ENCODE data around the gene TSPAN19. TPM values are rescaled to one million over a fixed set of nuclear protein-coding genes. Genes with fewer than 3 reads are reported as not detected.
"Not testable (repeated sequence)": the region's sequence is repeated elsewhere in the genome, so short reads cannot be mapped to it uniquely, and the experiment has no call there.

Gene TSPAN19
- total RNA-seq, 2 donors from 2014 or later = 0.41 TPM; not detected in 1

- Histone ChIP-seq H3K27me3 (replicated peaks; ENCODE audit: insufficient read depth) (no peaks in the 10 kb centered on the region), H3K9me3 (no peaks in the 10 kb centered on the region), H3K36me3 (no peaks in the 10 kb centered on the region), H3K4me1 (replicated peaks) (no peaks in the 10 kb centered on the region), H3K27ac (no peak overlapping the region), H3K4me3 (no peak overlapping the region)
- DNase-seq (ENCODE audit: low spot score) = no peak
- no peak for TF ChIP-seq POLR2A (IDR thresholded peaks at IDR 0.05)
- no peak for TF ChIP-seq POLR2AphosphoS5 (IDR thresholded peaks at IDR 0.05)
- TF ChIP-seq CTCF (IDR thresholded peaks at IDR 0.05) = no peak
- 84% methylated on average over 3 of the region's 3 CpGs for WGBS
- intact Hi-C loops (cut with DNase I) = no loop called here
These were observed 18.9 kb downstream of the TSPAN19 start for GRCh38 chr12:85017133-85017532.

GRCh38 chr12:85016413-85016812 lies 19.7 kb downstream of the TSPAN19 start:
- Histone ChIP-seq H3K27me3 (replicated peaks; ENCODE audit: insufficient read depth) (no peaks in the 10 kb centered on the region), H3K36me3 (no peaks in the 10 kb centered on the region), H3K9me3 (no peaks in the 10 kb centered on the region), H3K4me1 (replicated peaks) (no peaks in the 10 kb centered on the region), H3K4me3 (no peak overlapping the region), H3K27ac (no peak overlapping the region)
- 78% methylated on average over 1 of the region's 1 CpG for WGBS
- DNase-seq (ENCODE audit: low spot score) = no peak
- TF ChIP-seq POLR2A (IDR thresholded peaks at IDR 0.05) (no peak), CTCF (IDR thresholded peaks at IDR 0.05) (no peak), POLR2AphosphoS5 (IDR thresholded peaks at IDR 0.05) (no peak)
- intact Hi-C loops (cut with DNase I) = no loop called here

DNA sequence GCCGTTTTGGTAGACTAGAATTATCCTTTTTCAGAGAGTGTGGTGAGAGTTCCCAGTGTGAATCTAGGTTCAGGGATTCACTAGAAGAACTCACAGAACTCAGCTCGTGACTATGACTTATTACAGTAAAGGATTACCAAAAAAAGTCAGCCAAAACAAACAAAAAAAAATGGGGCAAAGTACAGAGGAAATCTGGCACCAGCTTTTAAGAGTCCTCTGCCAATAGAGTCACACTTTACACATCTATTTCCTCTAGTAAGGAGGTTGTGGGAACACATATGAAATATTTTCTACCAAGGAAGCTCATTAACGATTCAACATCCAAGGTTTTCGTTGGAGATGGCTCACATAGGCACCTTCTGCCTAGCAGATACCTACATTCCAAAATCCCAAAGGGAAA lies 28.2 kb downstream of the TSPAN19 start:
- WGBS = 29% methylated on average over 4 of the region's 4 CpGs
- TF ChIP-seq POLR2AphosphoS5 (IDR thresholded peaks at IDR 0.05) (no peak), POLR2A (IDR thresholded peaks at IDR 0.05) (no peak), CTCF (IDR thresholded peaks at IDR 0.05) (no peak)
- Histone ChIP-seq H3K4me1 (replicated peaks) (no peaks in the 10 kb centered on the region), H3K27ac (no peak overlapping the region), H3K27me3 (replicated peaks; ENCODE audit: insufficient read depth) (no peaks in the 10 kb centered on the region), H3K4me3 (no peak overlapping the region), H3K9me3 (no peaks in the 10 kb centered on the region), H3K36me3 (no peaks in the 10 kb centered on the region)
- no peak for DNase-seq (ENCODE audit: low spot score)
- intact Hi-C loops (cut with DNase I) = no loop called here

GRCh38 chr12:85006206-85006605 lies 29.9 kb downstream of the TSPAN19 start:
- DNase-seq (ENCODE audit: low spot score) = no peak
- Histone ChIP-seq H3K4me3 (no peak overlapping the region), H3K9me3 (no peaks in the 10 kb centered on the region), H3K4me1 (replicated peaks) (no peaks in the 10 kb centered on the region), H3K27ac (no peak overlapping the region), H3K36me3 (no peaks in the 10 kb centered on the region), H3K27me3 (replicated peaks; ENCODE audit: insufficient read depth) (no peaks in the 10 kb centered on the region)
- 52% methylated on average over 1 of the region's 1 CpG for WGBS
- intact Hi-C loops (cut with DNase I) = no loop called here
- TF ChIP-seq POLR2A (IDR thresholded peaks at IDR 0.05) (no peak), POLR2AphosphoS5 (IDR thresholded peaks at IDR 0.05) (no peak), CTCF (IDR thresholded peaks at IDR 0.05) (no peak)

DNA sequence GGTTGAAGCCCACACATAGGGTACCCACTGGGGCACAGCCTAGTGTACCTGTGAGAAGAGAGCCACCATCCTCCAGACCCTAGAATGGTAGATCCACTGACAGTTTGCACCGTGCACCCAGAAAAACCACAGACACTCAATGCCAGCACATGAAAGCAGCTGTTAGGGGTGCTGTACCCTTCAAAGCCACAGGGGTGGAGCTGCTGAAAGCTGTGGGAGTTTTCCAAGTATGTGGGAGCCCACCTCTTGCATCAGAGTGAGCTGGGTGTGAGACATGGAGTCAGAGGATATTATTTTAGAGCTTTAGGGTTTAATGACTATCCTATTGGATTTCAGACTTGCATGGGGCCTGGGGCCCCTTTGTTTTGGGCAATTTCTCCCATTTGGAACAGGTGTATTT lies 30.5 kb downstream of the TSPAN19 start:
- H3K27me3 ChIP-seq (replicated peaks; ENCODE audit: insufficient read depth) = no peaks in the 10 kb centered on the region
- no peak for DNase-seq (ENCODE audit: low spot score)
- H3K4me3 ChIP-seq = no peak overlapping the region
- TF ChIP-seq POLR2A (IDR thresholded peaks at IDR 0.05) (no peak), POLR2AphosphoS5 (IDR thresholded peaks at IDR 0.05) (no peak), CTCF (IDR thresholded peaks at IDR 0.05) (no peak)
- 81% methylated on average over 1 of the region's 1 CpG for WGBS
- H3K36me3 ChIP-seq = no peaks in the 10 kb centered on the region
- H3K9me3 ChIP-seq = no peaks in the 10 kb centered on the region
- no peak overlapping the region for H3K27ac ChIP-seq
- no peaks in the 10 kb centered on the region for H3K4me1 ChIP-seq (replicated peaks)
- intact Hi-C loops (cut with DNase I) = no loop called here

DNA sequence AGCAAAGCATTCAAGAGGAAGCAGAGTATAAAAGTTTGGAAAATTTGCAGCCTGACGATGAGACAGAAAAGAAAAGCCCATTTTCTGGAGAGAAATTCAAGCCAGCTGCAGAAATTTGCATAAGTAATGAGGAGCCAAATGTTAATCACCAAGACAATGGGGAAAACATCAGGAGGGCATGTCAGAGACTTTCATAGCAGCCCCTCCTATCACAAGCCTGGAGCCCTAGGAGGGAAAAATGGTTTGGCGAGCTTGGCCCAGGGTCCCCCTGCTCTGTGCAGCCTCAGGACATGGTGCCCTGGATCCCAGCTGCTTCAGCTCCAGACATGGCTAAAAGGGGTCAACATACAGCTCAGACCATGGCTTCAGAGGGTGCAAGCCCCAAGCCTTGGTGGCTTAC lies 31.0 kb downstream of the TSPAN19 start:
- 70% methylated on average over 2 of the region's 2 CpGs for WGBS
- H3K27ac ChIP-seq; DNase-seq (ENCODE audit: low spot score); H3K27me3 ChIP-seq (replicated peaks; ENCODE audit: insufficient read depth); H3K9me3 ChIP-seq; H3K4me3 ChIP-seq; intact Hi-C loops (cut with DNase I); H3K4me1 ChIP-seq (replicated peaks); H3K36me3 ChIP-seq: not testable (repeated sequence)
